ENCODE measurements around the gene NUFIP2.

DNA sequence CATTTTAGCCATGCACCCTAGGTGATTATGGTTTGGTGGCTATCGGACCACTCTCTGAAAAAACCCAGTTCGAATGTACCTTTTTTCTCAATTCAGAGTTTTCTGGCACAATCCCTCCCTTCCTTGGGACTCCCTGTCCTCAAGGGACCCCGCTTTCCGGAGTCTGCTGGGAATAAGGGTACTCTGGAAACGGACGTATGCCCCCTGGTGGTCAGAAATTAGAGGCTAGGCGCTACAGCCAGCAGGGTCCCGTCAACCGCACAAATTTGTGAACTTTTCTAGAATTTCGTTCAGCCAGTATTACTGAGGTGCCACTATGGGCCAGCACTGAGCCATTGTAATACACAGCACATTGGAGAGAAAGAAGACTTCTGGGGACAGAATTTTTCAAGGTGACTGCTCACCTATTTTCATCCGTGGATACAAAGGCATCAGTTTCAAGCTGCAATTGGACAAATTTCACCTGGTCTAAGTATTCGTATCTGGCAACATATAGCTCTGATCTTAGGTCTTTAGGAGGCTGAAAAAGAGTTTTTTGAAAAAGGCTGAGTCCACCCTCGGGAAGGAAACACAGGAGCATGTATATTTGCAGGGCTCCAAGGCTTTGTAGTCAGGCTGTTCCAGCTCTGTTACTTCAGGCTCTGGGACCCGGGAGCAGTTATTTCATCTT, 74.4 kb downstream of the NUFIP2 start:
- TF ChIP-seq CTCF (IDR thresholded peaks at IDR 0.05) (peak; percentile 86 to 97 (median 92)), POLR2A (IDR thresholded peaks at IDR 0.05) (no peak)
